Neural cell (in vitro differentiated cells): ENCODE data around the gene ADARB1. TPM values are rescaled to one million over a fixed set of nuclear protein-coding genes. Genes with fewer than 3 reads are reported as not detected.

ENCODE experiments used
- H2AFZ ChIP-seq: fragments of 200-600, 300-800 bp; sonication (generic), shearing (Covaris generic); 2 replicates; pipeline ENCODE4 v1.6.0; 2014; ENCODE audit warnings: low read depth, mild to moderate bottlenecking, antibody characterized with exemption, low read length, moderate library complexity
- H3F3A ChIP-seq: fragments of 200-600 bp; shearing (Covaris generic); 2 replicates; pipeline ENCODE4 v1.6.1; 2016; ENCODE audit warnings: mild to moderate bottlenecking, moderate library complexity, mixed read lengths, antibody characterized with exemption, low read length; ENCODE audit not compliant: insufficient read depth, poor library complexity, severe bottlenecking
- H3K27ac ChIP-seq: fragments of 200-600, 300-800 bp; sonication (generic), shearing (Covaris generic); 2 replicates; pipeline ENCODE4 v1.5.1; 2014; ENCODE audit warnings: mild to moderate bottlenecking, low read length, moderate library complexity
- H3K27me3 ChIP-seq: fragments of 300-800, 200-600 bp; sonication (generic), shearing (Covaris generic); 2 replicates; pipeline ENCODE4 v1.6.0; 2014; ENCODE audit warnings: mild to moderate bottlenecking, low read depth, low read length, moderate library complexity; ENCODE audit not compliant: insufficient read depth
- H3K36me3 ChIP-seq: fragments of 300-800, 200-600 bp; sonication (generic), shearing (Covaris generic); 2 replicates; pipeline ENCODE4 v1.5.1; 2014; ENCODE audit warnings: mild to moderate bottlenecking, antibody characterized with exemption, low read length, moderate library complexity; ENCODE audit not compliant: insufficient read depth
- H3K4me2 ChIP-seq: fragments of 300-800, 200-600 bp; sonication (generic), shearing (Covaris generic); 2 replicates; pipeline ENCODE4 v1.6.0; 2014; ENCODE audit warnings: mild to moderate bottlenecking, low read length
- H3K4me3 ChIP-seq: fragments of 300-800, 200-600 bp; sonication (generic), shearing (Covaris generic); 2 replicates; pipeline ENCODE4 v1.5.1; 2014; ENCODE audit warnings: mild to moderate bottlenecking, low read length, moderate library complexity
- H3K79me2 ChIP-seq: fragments of 200-600 bp; shearing (Covaris generic); replicated peaks from 2 replicates; pipeline ENCODE4 v1.6.0; 2014; ENCODE audit warnings: mild to moderate bottlenecking, low read length, moderate library complexity; ENCODE audit not compliant: insufficient read depth
- H3K9ac ChIP-seq: fragments of 300-800, 200-600 bp; sonication (generic), shearing (Covaris generic); 2 replicates; pipeline ENCODE4 v1.6.1; 2016; ENCODE audit warnings: mild to moderate bottlenecking, low read length, mixed read lengths
- H3K9me2 ChIP-seq: fragments of 200-600 bp; shearing (Covaris generic); 2 replicates; pipeline ENCODE4 v1.6.1; 2016; ENCODE audit warnings: mild to moderate bottlenecking, low read length, mixed read lengths; ENCODE audit not compliant: insufficient read depth
- H3K9me3 ChIP-seq: fragments of 200-600, 300-800 bp; sonication (generic), shearing (Covaris generic); 2 replicates; pipeline ENCODE4 v1.6.1; 2016; ENCODE audit warnings: mild to moderate bottlenecking, mixed run types, low read length, moderate library complexity, mixed read lengths
- H4K20me1 ChIP-seq: fragments of 200-600 bp; shearing (Covaris generic); 2 replicates; pipeline ENCODE4 v1.6.1; 2016; ENCODE audit warnings: mild to moderate bottlenecking, mixed run types; ENCODE audit not compliant: insufficient read depth
- CTCF ChIP-seq: fragments of 450-650 bp; IDR thresholded peaks from 2 replicates; pipeline ENCODE4 v1.5.1; 2014; ENCODE audit warnings: antibody characterized with exemption, mild to moderate bottlenecking, moderate library complexity; ENCODE audit not compliant: poor library complexity, severe bottlenecking
- EP300 ChIP-seq: fragments of 450-650 bp; conservative IDR thresholded peaks from 2 replicates; pipeline ENCODE4 v1.6.1; 2014; ENCODE audit warnings: antibody characterized with exemption, mild to moderate bottlenecking, moderate library complexity; ENCODE audit not compliant: poor library complexity, severe bottlenecking
- EZH2 ChIP-seq: fragments of 200-600, 300-800 bp; shearing (Covaris generic), sonication (generic); IDR thresholded peaks from 2 replicates; pipeline ENCODE4 v1.6.1; 2014; ENCODE audit warnings: antibody characterized with exemption, low read length, borderline replicate concordance, mild to moderate bottlenecking; ENCODE audit not compliant: insufficient read depth, poor library complexity, severe bottlenecking
- MXI1 ChIP-seq: fragments of 450-650 bp; conservative IDR thresholded peaks from 2 replicates; pipeline ENCODE4 v1.6.1; 2014; ENCODE audit warnings: antibody characterized with exemption, mild to moderate bottlenecking; ENCODE audit not compliant: poor library complexity, severe bottlenecking
- POLR2AphosphoS5 ChIP-seq: IDR thresholded peaks from 2 replicates; pipeline ENCODE4 v1.6.1; 2012
- RAD21 ChIP-seq: fragments of 450-650 bp; conservative IDR thresholded peaks from 2 replicates; pipeline ENCODE4 v1.6.1; 2014; ENCODE audit warnings: antibody characterized with exemption, mild to moderate bottlenecking, moderate library complexity
- REST ChIP-seq: IDR thresholded peaks from 2 replicates; pipeline ENCODE4 v1.6.1; 2012; ENCODE audit warnings: borderline replicate concordance
- SMC3 ChIP-seq: fragments of 450-650 bp; conservative IDR thresholded peaks from 2 replicates; pipeline ENCODE4 v1.6.1; 2014; ENCODE audit warnings: antibody characterized with exemption, mild to moderate bottlenecking, moderate library complexity; ENCODE audit not compliant: poor library complexity
- TAF1 ChIP-seq: IDR thresholded peaks from 2 replicates; pipeline ENCODE4 v1.6.1; 2012; ENCODE audit warnings: low read depth
- polyA plus RNA-seq: library from polyadenylated mRNA; depleted of rRNA; stranded (reverse); fragments of >200 nt; gene quantifications from 2 replicates; pipeline ENCODE4 v1.2.3, GENCODE V29; 2014

The ADARB1 gene
- polyA plus RNA-seq, 1 donor from 2014 or later, result 8.9 TPM

GRCh38 chr21:45114072-45114471, 39.7 kb downstream of the ADARB1 start:
- Histone ChIP-seq H2AFZ (no peak overlapping the region), H3K36me3 (no peaks in the 10 kb centered on the region), H3K27ac (no peak overlapping the region), H3K9me2 (no peaks in the 10 kb centered on the region), H3F3A (no peaks in the 10 kb centered on the region), H3K9ac (no peak overlapping the region), H3K4me2 (no peak overlapping the region), H3K9me3 (no peaks in the 10 kb centered on the region), H3K27me3 (no peaks in the 10 kb centered on the region), H3K4me3 (no peak overlapping the region), H4K20me1 (no peaks in the 10 kb centered on the region), H3K79me2 (no peaks in the 10 kb centered on the region)
- no peak for TF ChIP-seq TAF1
- TF ChIP-seq REST, result no peak
- TF ChIP-seq RAD21, result no peak
- no peak for TF ChIP-seq CTCF
- TF ChIP-seq EP300, result no peak
- no peak for TF ChIP-seq EZH2
- TF ChIP-seq MXI1, result no peak
- no peak for TF ChIP-seq SMC3
- TF ChIP-seq POLR2AphosphoS5, result no peak

DNA sequence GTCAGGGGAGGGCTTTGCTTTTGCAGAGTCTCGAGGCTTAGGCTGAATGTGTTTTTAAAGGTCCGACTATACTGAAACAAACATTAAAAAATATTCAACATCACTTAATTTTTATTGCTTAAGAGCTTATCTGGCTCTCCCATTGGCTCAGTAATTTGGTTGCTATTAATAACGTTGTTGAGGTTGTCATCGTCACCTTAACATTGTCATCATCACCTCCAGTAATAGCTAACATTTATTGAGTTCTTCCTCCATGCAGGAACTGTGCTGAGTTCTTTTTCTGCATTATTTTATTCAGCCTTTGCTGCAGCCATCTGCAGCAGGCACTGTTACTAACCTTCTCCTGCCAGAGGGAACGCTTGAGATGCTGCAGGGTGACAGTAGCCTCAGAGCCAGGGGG, 40.1 kb downstream of the ADARB1 start:
- H3K79me2 ChIP-seq, result no peaks in the 10 kb centered on the region
- H3K27ac ChIP-seq, result no peak overlapping the region
- H3K9me2 ChIP-seq, result no peaks in the 10 kb centered on the region
- no peaks in the 10 kb centered on the region for H3K9me3 ChIP-seq
- no peak overlapping the region for H3K9ac ChIP-seq
- no peak overlapping the region for H2AFZ ChIP-seq
- H3F3A ChIP-seq, result no peaks in the 10 kb centered on the region
- no peak overlapping the region for H3K4me2 ChIP-seq
- TF ChIP-seq REST (no peak), MXI1 (no peak), CTCF (no peak), EZH2 (no peak), POLR2AphosphoS5 (no peak), RAD21 (no peak), TAF1 (no peak), SMC3 (no peak), EP300 (no peak)
- no peaks in the 10 kb centered on the region for H3K36me3 ChIP-seq
- H3K27me3 ChIP-seq, result no peaks in the 10 kb centered on the region
- no peaks in the 10 kb centered on the region for H4K20me1 ChIP-seq
- no peak overlapping the region for H3K4me3 ChIP-seq
